ENCODE results near the gene DZIP3. TPM values are rescaled to one million over a fixed set of nuclear protein-coding genes. Genes with fewer than 3 reads are reported as not detected.

Gene DZIP3
- polyA plus RNA-seq, 3 donors: 0.92 to 1.2 (median 1.1) TPM

DNA sequence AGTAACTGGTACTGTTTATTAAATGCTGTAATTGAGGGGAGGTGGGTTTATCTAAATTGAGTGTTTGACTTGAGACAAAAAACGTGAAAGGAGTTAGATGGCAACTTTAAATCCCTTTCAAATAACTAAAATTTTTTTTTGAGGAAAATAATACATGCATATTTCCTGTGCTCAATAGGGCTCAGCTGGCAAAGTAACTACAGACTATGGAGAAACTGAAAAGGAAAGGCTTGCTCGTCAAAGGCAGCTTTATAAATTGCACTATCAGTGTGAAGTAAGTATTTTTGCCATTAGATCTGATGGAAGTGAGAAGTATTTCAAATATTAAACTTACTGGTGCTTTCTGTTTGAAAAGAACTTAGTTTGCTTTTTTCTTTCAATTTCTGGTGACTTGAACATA is 72.2 kb downstream of the DZIP3 start:
- H3K36me3 ChIP-seq (replicated peaks in 1 of 2; ENCODE audit: control insufficient read depth in 1 of 2, insufficient read depth in 2 of 2, low read length in 2 of 2): no peaks in the 10 kb centered on the region
- H3K79me2 ChIP-seq (ENCODE audit: insufficient read depth, low read length): no peaks in the 10 kb centered on the region
- no peaks in the 10 kb centered on the region for H3K4me1 ChIP-seq (ENCODE audit: control insufficient read depth in 1 of 2, insufficient read depth in 2 of 2, low read length in 2 of 2)
- H2AFZ ChIP-seq (ENCODE audit: insufficient read depth, low read depth, low read length, poor library complexity, severe bottlenecking): no peak overlapping the region
- no peaks in the 10 kb centered on the region for H3K27me3 ChIP-seq (ENCODE audit: control insufficient read depth in 2 of 2, insufficient read depth in 2 of 2, low read length in 2 of 2)
- H3K27ac ChIP-seq (ENCODE audit: low read depth in 1 of 2, low read length in 2 of 2): no peak overlapping the region
- Mint-ChIP-seq H3K36me3 (no peaks in the 10 kb centered on the region), H3K27ac (no peak overlapping the region), H3K9me3 (peaks cover 0 to 3% (median 0%) of the 10 kb centered on the region in 7 donors), H3K4me1 (peaks cover 3% of the 10 kb centered on the region), H3K4me3 (no peak overlapping the region), H3K27me3 (ENCODE audit: low read depth in 3 of 3) (no peaks in the 10 kb centered on the region)
- H3K9ac ChIP-seq (ENCODE audit: insufficient read depth, low read length, poor library complexity, severe bottlenecking): no peak overlapping the region
- no peak overlapping the region for H3K4me3 ChIP-seq (replicated peaks in 1 of 3; ENCODE audit: low read depth in 2 of 3, low read length in 3 of 3)
- no peak overlapping the region for H3K4me2 ChIP-seq (replicated peaks; ENCODE audit: extremely low read depth, low read length, poor library complexity, severe bottlenecking)
- H3K9me3 ChIP-seq (replicated peaks in 1 of 2; ENCODE audit: control insufficient read depth in 1 of 2, insufficient read depth in 1 of 2, low read length in 2 of 2): no peaks in the 10 kb centered on the region
- intact Hi-C loops (cut with micrococcal nuclease): loop anchor here (5.0 to 10.0 kb wide), 2 partner anchors 253 to 421 kb away; no protein-coding TSS in a partner anchor
- no peaks in the 10 kb centered on the region for H4K20me1 ChIP-seq (ENCODE audit: insufficient read depth, low read length)
- no CpG with 5 or more reads among the region's 2 CpGs for WGBS (ENCODE audit: insufficient coverage)
- no peak for DNase-seq
- TF ChIP-seq, protein P1, sequence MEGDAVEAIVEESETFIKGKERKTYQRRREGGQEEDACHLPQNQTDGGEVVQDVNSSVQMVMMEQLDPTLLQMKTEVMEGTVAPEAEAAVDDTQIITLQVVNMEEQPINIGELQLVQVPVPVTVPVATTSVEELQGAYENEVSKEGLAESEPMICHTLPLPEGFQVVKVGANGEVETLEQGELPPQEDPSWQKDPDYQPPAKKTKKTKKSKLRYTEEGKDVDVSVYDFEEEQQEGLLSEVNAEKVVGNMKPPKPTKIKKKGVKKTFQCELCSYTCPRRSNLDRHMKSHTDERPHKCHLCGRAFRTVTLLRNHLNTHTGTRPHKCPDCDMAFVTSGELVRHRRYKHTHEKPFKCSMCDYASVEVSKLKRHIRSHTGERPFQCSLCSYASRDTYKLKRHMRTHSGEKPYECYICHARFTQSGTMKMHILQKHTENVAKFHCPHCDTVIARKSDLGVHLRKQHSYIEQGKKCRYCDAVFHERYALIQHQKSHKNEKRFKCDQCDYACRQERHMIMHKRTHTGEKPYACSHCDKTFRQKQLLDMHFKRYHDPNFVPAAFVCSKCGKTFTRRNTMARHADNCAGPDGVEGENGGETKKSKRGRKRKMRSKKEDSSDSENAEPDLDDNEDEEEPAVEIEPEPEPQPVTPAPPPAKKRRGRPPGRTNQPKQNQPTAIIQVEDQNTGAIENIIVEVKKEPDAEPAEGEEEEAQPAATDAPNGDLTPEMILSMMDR (IDR thresholded peaks at IDR 0.05): no peak

DNA sequence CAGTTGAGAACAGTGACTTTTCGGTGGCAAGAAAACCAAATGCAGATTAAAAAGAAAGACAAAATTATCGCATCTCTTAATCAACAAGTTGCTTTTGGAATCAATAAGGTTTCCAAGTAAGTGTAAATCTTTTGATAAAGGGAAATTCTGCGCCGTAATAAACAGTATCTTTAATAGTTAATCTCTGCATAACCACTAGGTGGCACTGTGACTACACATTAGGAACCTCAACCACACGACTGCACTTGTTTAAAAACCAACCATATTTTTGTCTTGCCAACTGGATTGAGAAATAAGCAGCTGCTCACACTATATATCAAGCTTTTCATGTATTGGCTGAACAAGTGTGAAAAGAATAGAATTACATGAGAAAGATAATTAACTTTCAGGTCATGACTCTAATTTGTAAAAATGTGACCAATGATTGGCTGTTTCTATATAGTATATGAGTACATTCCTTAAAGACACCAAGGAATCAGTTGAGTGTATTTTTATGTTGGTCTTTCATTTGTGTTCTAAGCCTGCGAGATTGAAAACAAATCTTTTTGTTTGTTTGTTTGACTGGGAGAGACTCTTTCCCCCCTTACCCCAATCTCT is 72.7 kb downstream of the DZIP3 start:
- no peaks in the 10 kb centered on the region for H3K9me3 ChIP-seq (replicated peaks in 1 of 2; ENCODE audit: control insufficient read depth in 1 of 2, insufficient read depth in 1 of 2, low read length in 2 of 2)
- H3K4me2 ChIP-seq (replicated peaks; ENCODE audit: extremely low read depth, low read length, poor library complexity, severe bottlenecking): no peak overlapping the region
- no peak overlapping the region for H3K4me3 Mint-ChIP-seq
- no peaks in the 10 kb centered on the region for H3K27me3 Mint-ChIP-seq (ENCODE audit: low read depth in 3 of 3)
- no peaks in the 10 kb centered on the region for H3K27me3 ChIP-seq (ENCODE audit: control insufficient read depth in 2 of 2, insufficient read depth in 2 of 2, low read length in 2 of 2)
- H4K20me1 ChIP-seq (ENCODE audit: insufficient read depth, low read length): no peaks in the 10 kb centered on the region
- H3K9me3 Mint-ChIP-seq: no peaks in the 10 kb centered on the region
- no peak overlapping the region for H3K4me3 ChIP-seq (replicated peaks in 1 of 3; ENCODE audit: low read depth in 2 of 3, low read length in 3 of 3)
- H3K36me3 Mint-ChIP-seq: no peaks in the 10 kb centered on the region
- H3K27ac ChIP-seq (ENCODE audit: low read depth in 1 of 2, low read length in 2 of 2): no peak overlapping the region
- H3K4me1 ChIP-seq (ENCODE audit: control insufficient read depth in 1 of 2, insufficient read depth in 2 of 2, low read length in 2 of 2): no peaks in the 10 kb centered on the region
- H3K79me2 ChIP-seq (ENCODE audit: insufficient read depth, low read length): no peaks in the 10 kb centered on the region
- H3K36me3 ChIP-seq (replicated peaks in 1 of 2; ENCODE audit: control insufficient read depth in 1 of 2, insufficient read depth in 2 of 2, low read length in 2 of 2): no peaks in the 10 kb centered on the region
- WGBS (ENCODE audit: insufficient coverage): no CpG with 5 or more reads among the region's 6 CpGs
- intact Hi-C loops (cut with micrococcal nuclease): loop anchor here (5.0 to 10.0 kb wide), 2 partner anchors 253 to 420 kb away; no protein-coding TSS in a partner anchor
- H2AFZ ChIP-seq (ENCODE audit: insufficient read depth, low read depth, low read length, poor library complexity, severe bottlenecking): no peak overlapping the region
- no peak overlapping the region for H3K9ac ChIP-seq (ENCODE audit: insufficient read depth, low read length, poor library complexity, severe bottlenecking)
- peak; percentile 27 to 65 (median 51) for DNase-seq
- TF ChIP-seq, protein P1 (IDR thresholded peaks at IDR 0.05): peak; percentile 82
- no peak overlapping the region for H3K27ac Mint-ChIP-seq
- peaks cover 3% of the 10 kb centered on the region for H3K4me1 Mint-ChIP-seq

Measured in CD14-positive monocyte (primary cell).